HG03280 (cell line): ENCODE results near the gene PTPRN2.
"Not testable (repeated sequence)": the region's sequence is repeated elsewhere in the genome, so short reads cannot be mapped to it uniquely, and the experiment has no call there.

ENCODE experiments used
- ATAC-seq: cut with Tn5 transposase; IDR thresholded peaks from one replicate; pipeline ENCODE4 v1.9.1; 2021; ENCODE audit warnings: mild to moderate bottlenecking, moderate library complexity; ENCODE audit not compliant: unreplicated experiment

Gene PTPRN2

DNA sequence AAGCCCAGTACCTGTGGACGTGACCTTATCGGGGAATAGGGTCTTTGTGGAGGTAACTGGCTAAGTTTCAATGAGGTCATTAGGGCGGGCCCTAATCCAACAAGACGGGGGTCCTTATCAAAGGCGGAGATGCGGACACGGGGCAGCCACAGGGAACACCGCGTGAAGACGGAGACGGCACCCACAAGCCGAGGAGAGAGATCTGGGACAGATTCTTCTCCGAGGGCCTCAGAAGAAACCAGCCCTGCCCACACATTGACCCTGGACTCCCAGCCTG lies 733.9 kb downstream of the PTPRN2 start:
- no peak for ATAC-seq

- ATAC-seq, result no peak
Observed at GRCh38 chr7:157853076-157853788, 734.4 kb downstream of the PTPRN2 start.

DNA sequence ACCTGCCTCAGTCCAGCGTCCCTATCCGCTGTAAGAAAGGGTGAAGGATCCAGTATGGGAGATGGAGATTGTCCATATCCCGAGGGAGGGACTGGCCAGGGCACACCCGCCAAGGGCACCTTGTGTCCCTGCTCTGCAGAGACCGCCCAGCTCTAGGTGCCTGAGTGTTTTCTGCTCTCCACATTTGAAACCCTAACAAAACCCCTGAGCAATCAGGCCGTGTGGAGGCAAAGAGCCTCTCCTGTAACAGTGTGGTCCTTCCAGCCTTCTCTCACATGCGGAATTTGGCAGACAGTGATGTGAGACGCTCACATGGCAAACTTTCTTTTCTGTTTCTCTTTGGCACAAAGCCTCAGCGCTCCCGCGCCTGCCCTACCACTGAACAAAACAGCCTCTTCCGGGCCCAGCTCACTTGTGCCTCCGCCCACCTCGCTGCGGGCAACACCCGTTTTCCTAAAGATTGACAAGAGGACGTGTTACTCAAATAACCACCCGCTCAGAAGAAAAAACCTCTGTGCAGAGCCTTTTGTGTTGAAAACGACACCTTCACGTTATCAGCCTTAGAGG lies 736.0 kb downstream of the PTPRN2 start:
- no peak for ATAC-seq

DNA sequence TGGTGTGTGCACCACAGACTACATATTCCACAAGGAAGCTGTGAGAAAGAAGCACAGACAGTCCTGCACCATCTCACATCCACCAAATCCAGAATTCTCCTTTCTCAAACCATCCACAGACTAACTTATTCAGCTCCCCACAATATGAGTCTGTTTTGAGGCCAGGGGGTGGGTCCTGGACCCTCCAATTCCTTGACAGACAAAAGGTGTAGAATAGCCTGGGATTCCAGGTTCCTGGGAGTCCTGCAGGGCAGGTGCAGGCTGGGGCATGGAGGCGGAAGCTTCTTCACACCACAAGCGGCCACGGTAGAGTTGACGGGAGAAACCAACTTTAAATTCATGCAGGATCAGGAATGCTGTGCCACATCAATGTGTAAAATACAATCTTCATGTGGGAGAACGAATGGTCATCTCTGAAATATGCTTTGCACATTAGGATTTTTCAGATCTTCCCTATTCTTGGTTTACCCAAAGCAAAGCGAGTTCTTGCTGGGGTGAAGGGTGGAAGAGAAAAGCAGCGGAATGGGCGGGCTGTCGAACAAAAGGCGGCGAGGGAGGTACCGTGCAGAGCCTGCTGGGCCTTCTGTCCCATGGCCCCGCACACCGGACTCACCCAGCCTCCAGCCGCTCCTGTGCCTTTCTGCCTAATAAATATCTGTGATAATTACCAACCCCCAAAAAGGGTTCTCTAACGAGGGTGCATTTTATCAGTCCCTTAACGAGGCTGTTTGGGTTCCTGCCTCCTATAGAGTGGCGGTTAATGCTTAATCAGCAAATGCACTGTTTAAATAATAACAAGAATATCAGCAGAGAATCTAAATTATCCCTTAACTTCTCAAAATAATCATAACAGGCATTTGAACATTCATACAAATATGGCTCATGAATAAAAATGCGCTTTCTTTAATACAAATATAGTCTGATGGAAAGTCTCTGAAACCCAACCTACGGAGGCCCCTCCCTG lies 736.9 kb downstream of the PTPRN2 start:
- ATAC-seq, result no peak

DNA sequence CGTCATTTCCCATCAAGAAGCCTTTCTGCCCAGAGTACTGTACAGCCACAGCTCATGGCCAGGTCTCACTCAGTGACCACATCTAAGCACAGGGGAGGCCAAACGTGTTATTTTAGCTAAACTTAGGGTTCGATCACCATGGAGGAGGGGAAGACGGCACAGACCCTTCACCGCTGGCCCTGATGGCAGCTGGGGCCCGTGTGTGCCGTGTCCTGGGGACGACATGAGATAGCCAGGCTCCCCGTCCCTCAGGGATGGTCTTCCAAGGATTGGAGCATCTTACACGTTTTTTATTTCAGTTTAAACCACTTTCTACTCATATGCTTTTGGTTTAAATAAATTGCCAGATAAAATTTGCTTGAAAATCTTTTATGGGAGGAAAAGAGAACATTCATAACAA lies 737.9 kb downstream of the PTPRN2 start:
- no peak for ATAC-seq

- no peak for ATAC-seq
Observed at GRCh38 chr7:157849341-157849596, 738.4 kb downstream of the PTPRN2 start.

DNA sequence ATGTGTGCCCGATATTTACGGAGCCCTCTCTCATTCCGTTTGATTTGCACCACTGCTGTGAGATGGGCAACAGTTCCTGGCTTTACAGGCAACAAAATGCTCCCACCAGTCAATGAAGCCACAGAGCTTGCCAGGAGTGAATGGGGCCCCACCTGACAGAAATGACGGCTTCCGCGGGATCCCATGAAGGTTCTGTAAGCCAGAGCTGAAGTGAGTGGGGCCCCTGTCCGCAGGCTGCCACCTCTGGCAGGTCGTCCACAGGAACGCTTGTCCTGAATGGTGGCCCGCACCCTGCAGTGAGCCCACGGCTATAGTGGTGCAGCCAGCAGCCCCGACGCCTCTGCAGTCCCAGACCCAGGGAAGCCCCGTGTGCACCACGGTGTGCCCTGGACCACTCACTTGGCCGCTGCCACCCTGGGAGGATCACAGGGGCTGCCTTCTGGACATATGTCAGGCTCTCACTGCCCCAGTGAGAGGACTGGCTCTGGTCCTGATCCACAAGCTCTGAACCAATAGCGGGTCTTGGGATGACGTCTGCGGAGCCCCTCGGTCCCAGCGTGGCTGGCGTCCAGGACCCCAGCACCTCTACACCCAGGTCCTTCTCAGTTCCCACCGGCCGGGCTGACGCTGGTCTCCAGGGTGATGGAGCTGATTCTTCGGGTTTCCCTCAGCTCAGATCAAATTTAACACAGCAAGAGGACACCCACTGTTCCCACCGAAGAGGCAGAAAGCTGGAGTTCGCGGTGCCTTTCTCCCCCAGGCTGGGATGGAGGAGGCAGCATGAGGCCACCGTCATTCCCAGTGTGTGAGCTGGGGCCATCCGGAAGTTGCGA lies 738.9 kb downstream of the PTPRN2 start:
- ATAC-seq, result no peak

GRCh38 chr7:157847756-157848487 lies 739.7 kb downstream of the PTPRN2 start:
- not testable (repeated sequence) for ATAC-seq

DNA sequence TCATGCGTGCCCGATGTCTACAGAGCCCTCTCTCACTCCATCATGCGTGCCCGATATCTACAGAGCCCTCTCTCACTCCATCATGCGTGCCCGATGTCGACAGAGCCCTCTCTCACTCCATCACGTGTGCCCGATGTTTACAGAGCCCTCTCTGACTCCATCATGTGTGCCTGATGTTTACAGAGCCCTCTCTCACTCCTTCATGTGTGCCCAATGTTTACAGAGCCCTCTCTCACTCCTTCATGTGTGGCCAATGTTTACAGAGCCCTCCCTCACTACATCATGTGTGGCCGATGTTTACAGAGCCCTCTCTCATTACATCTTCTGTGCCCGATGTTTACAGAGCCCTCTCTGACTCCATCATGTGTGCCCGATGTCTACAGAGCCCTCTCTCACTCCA lies 740.9 kb downstream of the PTPRN2 start:
- not testable (repeated sequence) for ATAC-seq

- ATAC-seq, result no peak
Observed at GRCh38 chr7:157846271-157846670, 741.4 kb downstream of the PTPRN2 start.

DNA sequence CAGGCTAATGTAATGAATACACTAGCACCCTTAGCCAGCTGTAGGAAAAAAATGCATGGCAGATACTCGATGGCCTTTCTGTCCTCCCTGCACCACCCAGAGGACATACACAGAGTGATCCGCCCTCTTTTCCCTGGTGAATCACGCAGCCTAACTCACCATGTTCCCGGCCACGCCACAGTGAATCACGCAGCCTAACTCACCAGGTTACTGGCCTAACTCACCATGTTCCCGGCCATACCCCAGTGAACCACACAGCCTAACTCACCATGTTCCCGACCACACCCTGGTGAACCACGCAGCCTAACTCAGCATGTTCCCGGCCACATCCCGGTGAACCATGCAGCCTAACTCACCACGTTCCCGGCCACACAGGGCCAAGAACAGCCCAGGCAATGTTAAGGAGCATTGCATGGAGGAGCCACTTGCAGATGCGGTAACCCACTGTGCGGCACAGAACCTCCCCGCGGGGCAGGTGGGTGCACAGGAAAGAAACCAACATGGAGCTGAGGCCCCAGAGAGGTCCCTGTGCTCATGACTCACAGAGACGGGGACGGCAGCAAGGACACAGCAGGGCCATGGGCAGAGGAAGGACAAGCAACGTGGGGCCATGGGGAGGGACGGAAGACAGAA lies 742.3 kb downstream of the PTPRN2 start:
- no peak for ATAC-seq

GRCh38 chr7:157844611-157845010 lies 743.0 kb downstream of the PTPRN2 start:
- ATAC-seq, result no peak

- ATAC-seq, result no peak
Observed at GRCh38 chr7:157844141-157844540, 743.5 kb downstream of the PTPRN2 start.

GRCh38 chr7:157843336-157844140 lies 744.1 kb downstream of the PTPRN2 start:
- no peak for ATAC-seq

GRCh38 chr7:157841773-157842370 lies 745.8 kb downstream of the PTPRN2 start:
- no peak for ATAC-seq

- no peak for ATAC-seq
Observed at GRCh38 chr7:157840914-157841772, 746.5 kb downstream of the PTPRN2 start.

GRCh38 chr7:157840174-157840913 lies 747.3 kb downstream of the PTPRN2 start:
- no peak for ATAC-seq
